ENCODE data around the gene RAB21. TPM values are rescaled to one million over a fixed set of nuclear protein-coding genes. Genes with fewer than 3 reads are reported as not detected.

RAB21 gene
- total RNA-seq, 1 donor from 2014 or later = 83.8 TPM

GRCh38 chr12:71719647-71720370, 34.9 kb upstream of the RAB21 start:
- Histone ChIP-seq H3K27me3 (no peaks in the 10 kb centered on the region), H3K27ac (no peak overlapping the region), H3K4me3 (no peak overlapping the region), H3K9me3 (no peaks in the 10 kb centered on the region), H3K36me3 (no peaks in the 10 kb centered on the region), H3K4me1 (no peaks in the 10 kb centered on the region)
- ATAC-seq (peak; percentile 39), DNase-seq (no peak)
- intact Hi-C loops (cut with DNase I) = no loop called here
- no peak for TF ChIP-seq CTCF (IDR thresholded peaks at IDR 0.05)

- Histone ChIP-seq H3K27me3 (no peaks in the 10 kb centered on the region), H3K4me1 (no peaks in the 10 kb centered on the region), H3K9me3 (no peaks in the 10 kb centered on the region), H3K27ac (no peak overlapping the region), H3K36me3 (no peaks in the 10 kb centered on the region), H3K4me3 (no peak overlapping the region)
- intact Hi-C loops (cut with DNase I) = no loop called here
- ATAC-seq = no peak
- no peak for TF ChIP-seq CTCF (IDR thresholded peaks at IDR 0.05)
- no peak for DNase-seq
Observed at GRCh38 chr12:71721783-71722505, 32.7 kb upstream of the RAB21 start.

- intact Hi-C loops (cut with DNase I) = no loop called here
- no peaks in the 10 kb centered on the region for H3K9me3 ChIP-seq
- DNase-seq (no peak), ATAC-seq (no peak)
- no peak for TF ChIP-seq CTCF (IDR thresholded peaks at IDR 0.05)
- H3K4me3 ChIP-seq = no peak overlapping the region
- no peaks in the 10 kb centered on the region for H3K36me3 ChIP-seq
- H3K27me3 ChIP-seq = no peaks in the 10 kb centered on the region
- H3K4me1 ChIP-seq = no peaks in the 10 kb centered on the region
- H3K27ac ChIP-seq = no peak overlapping the region
Observed at GRCh38 chr12:71725011-71725410, 29.7 kb upstream of the RAB21 start.

- Histone ChIP-seq H3K27me3 (no peaks in the 10 kb centered on the region), H3K4me3 (no peak overlapping the region), H3K4me1 (no peaks in the 10 kb centered on the region), H3K36me3 (no peaks in the 10 kb centered on the region), H3K9me3 (no peaks in the 10 kb centered on the region), H3K27ac (no peak overlapping the region)
- TF ChIP-seq CTCF (IDR thresholded peaks at IDR 0.05) = no peak
- DNase-seq = no peak
- ATAC-seq = no peak
- intact Hi-C loops (cut with DNase I) = no loop called here
Observed at GRCh38 chr12:71726548-71726947, 28.1 kb upstream of the RAB21 start.

- Histone ChIP-seq H3K4me1 (no peaks in the 10 kb centered on the region), H3K36me3 (no peaks in the 10 kb centered on the region), H3K27ac (no peak overlapping the region), H3K4me3 (no peak overlapping the region), H3K9me3 (no peaks in the 10 kb centered on the region), H3K27me3 (no peaks in the 10 kb centered on the region)
- intact Hi-C loops (cut with DNase I) = no loop called here
- no peak for TF ChIP-seq CTCF (IDR thresholded peaks at IDR 0.05)
- no peak for DNase-seq
- no peak for ATAC-seq
Observed at GRCh38 chr12:71727958-71728357, 26.7 kb upstream of the RAB21 start.
